Gastroesophageal sphincter (tissue), 3 donors: ENCODE data around the gene IL1F10.

Experiments used
- CTCF ChIP-seq, 4 experiments: fragments of 200-600 bp in 2 of 4; fragments of 450-650 bp in 2 of 4; sonication (generic) in 1 of 4; IDR thresholded peaks; one replicate each; pipeline ENCODE4 v1.5.1; 2017 to 2019; ENCODE audit warnings: antibody characterized with exemption in 4 of 4, mild to moderate bottlenecking in 2 of 4, moderate library complexity in 2 of 4
- POLR2AphosphoS5 ChIP-seq: sonication (generic); formaldehyde crosslinking; IDR thresholded peaks from one replicate; pipeline ENCODE4 v1.6.1; 2017; ENCODE audit warnings: antibody characterized with exemption

GRCh38 chr2:113079131-113079530 lies 11.4 kb downstream of the IL1F10 start:
- TF ChIP-seq CTCF (IDR thresholded peaks at IDR 0.05) (no peak), POLR2AphosphoS5 (no peak)
